ENCODE measurements around the gene SYNGR2.

GRCh38 chr17:78183916-78184315 lies 15.5 kb downstream of the SYNGR2 start:
- TF ChIP-seq, protein P1, sequence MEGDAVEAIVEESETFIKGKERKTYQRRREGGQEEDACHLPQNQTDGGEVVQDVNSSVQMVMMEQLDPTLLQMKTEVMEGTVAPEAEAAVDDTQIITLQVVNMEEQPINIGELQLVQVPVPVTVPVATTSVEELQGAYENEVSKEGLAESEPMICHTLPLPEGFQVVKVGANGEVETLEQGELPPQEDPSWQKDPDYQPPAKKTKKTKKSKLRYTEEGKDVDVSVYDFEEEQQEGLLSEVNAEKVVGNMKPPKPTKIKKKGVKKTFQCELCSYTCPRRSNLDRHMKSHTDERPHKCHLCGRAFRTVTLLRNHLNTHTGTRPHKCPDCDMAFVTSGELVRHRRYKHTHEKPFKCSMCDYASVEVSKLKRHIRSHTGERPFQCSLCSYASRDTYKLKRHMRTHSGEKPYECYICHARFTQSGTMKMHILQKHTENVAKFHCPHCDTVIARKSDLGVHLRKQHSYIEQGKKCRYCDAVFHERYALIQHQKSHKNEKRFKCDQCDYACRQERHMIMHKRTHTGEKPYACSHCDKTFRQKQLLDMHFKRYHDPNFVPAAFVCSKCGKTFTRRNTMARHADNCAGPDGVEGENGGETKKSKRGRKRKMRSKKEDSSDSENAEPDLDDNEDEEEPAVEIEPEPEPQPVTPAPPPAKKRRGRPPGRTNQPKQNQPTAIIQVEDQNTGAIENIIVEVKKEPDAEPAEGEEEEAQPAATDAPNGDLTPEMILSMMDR (IDR thresholded peaks at IDR 0.05; ENCODE audit: borderline replicate concordance, extremely low read depth, low read length, poor library complexity, severe bottlenecking): no peak
- TF ChIP-seq EZH2 (IDR thresholded peaks at IDR 0.05; ENCODE audit: borderline replicate concordance, low read depth, low read length, severe bottlenecking): no peak
